ENCODE data around the gene MYRFL. TPM values are rescaled to one million over a fixed set of nuclear protein-coding genes. Genes with fewer than 3 reads are reported as not detected.

MYRFL gene
- total RNA-seq, 1 donor from 2014 or later: 0.13 TPM

GRCh38 chr12:70007687-70008086 is 182.7 kb downstream of the MYRFL start:
- no peaks in the 10 kb centered on the region for H3K36me3 Mint-ChIP-seq (ENCODE audit: unreplicated experiment)
- no peak for DNase-seq (ENCODE audit: extremely low spot score, unreplicated experiment)
- no peak overlapping the region for H3K4me3 Mint-ChIP-seq (ENCODE audit: unreplicated experiment)
- H3K9me3 Mint-ChIP-seq (ENCODE audit: unreplicated experiment): peaks cover 19% of the 10 kb centered on the region
- TF ChIP-seq, protein P1, sequence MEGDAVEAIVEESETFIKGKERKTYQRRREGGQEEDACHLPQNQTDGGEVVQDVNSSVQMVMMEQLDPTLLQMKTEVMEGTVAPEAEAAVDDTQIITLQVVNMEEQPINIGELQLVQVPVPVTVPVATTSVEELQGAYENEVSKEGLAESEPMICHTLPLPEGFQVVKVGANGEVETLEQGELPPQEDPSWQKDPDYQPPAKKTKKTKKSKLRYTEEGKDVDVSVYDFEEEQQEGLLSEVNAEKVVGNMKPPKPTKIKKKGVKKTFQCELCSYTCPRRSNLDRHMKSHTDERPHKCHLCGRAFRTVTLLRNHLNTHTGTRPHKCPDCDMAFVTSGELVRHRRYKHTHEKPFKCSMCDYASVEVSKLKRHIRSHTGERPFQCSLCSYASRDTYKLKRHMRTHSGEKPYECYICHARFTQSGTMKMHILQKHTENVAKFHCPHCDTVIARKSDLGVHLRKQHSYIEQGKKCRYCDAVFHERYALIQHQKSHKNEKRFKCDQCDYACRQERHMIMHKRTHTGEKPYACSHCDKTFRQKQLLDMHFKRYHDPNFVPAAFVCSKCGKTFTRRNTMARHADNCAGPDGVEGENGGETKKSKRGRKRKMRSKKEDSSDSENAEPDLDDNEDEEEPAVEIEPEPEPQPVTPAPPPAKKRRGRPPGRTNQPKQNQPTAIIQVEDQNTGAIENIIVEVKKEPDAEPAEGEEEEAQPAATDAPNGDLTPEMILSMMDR (IDR thresholded peaks at IDR 0.05): no peak
- H3K27ac Mint-ChIP-seq (ENCODE audit: unreplicated experiment): no peak overlapping the region
- H3K4me1 Mint-ChIP-seq (ENCODE audit: unreplicated experiment): no peaks in the 10 kb centered on the region
- no peaks in the 10 kb centered on the region for H3K27me3 Mint-ChIP-seq (ENCODE audit: unreplicated experiment)

Other genes starting within 250 kb of the MYRFL start
- 162 TPM in 2 replicates for gene CCT2, start 239.8 kb upstream of the MYRFL start, total RNA-seq
- gene LRRC10, start 214.3 kb upstream of the MYRFL start, total RNA-seq: not detected in 2 replicates
- 0.11 and 0.55 TPM in 2 replicates for gene BEST3, start 125.9 kb upstream of the MYRFL start, total RNA-seq
- 16.5 and 16.9 TPM in 2 replicates for gene RAB3IP, start 86.4 kb upstream of the MYRFL start, total RNA-seq

Data from osteocyte (in vitro differentiated cells).